ENCODE results near the gene COL19A1.

- TF ChIP-seq CTCF (conservative IDR thresholded peaks at IDR 0.05) (no peak), EZH2 (IDR thresholded peaks at IDR 0.05; ENCODE audit: low read depth) (no peak)
Measured at GRCh38 chr6:70118670-70119069, 252.3 kb downstream of the COL19A1 start.

All from PC-9 (cell line).